Sigmoid colon (tissue), 7 donors: ENCODE results near the gene UVRAG. TPM values are rescaled to one million over a fixed set of nuclear protein-coding genes. Genes with fewer than 3 reads are reported as not detected.
A peak's percentile ranks its signal among the peaks of the same experiment; 100 is the strongest.
"Not testable (repeated sequence)": the region's sequence is repeated elsewhere in the genome, so short reads cannot be mapped to it uniquely, and the experiment has no call there.

Source experiments
- DNase-seq: peaks from one replicate; pipeline ENCODE4 v3.0.0-alpha.2; 2019
- H3K27ac ChIP-seq, 4 donors: fragments of 200-600 bp; sonication (generic); one replicate each; pipeline ENCODE4 v1.5.1; 2016 to 2019; ENCODE audit warnings: mild to moderate bottlenecking in 1 of 4
- H3K27me3 ChIP-seq, 3 donors: fragments of 200-600 bp; sonication (generic); one replicate each; pipeline ENCODE4 v1.5.1; 2019; ENCODE audit warnings: mild to moderate bottlenecking in 1 of 3
- H3K36me3 ChIP-seq, 4 donors: fragments of 200-600 bp; sonication (generic); one replicate each; pipeline ENCODE4 v1.5.1; 2016 to 2019
- H3K4me1 ChIP-seq, 4 donors: fragments of 200-600 bp; sonication (generic); one replicate each; pipeline ENCODE4 v1.5.1; 2017 to 2019
- H3K4me3 ChIP-seq, 4 donors: fragments of 200-600 bp; sonication (generic); one replicate each; pipeline ENCODE4 v1.5.1; 2017 to 2019; ENCODE audit warnings: mild to moderate bottlenecking in 2 of 4, moderate library complexity in 1 of 4
- H3K9me3 ChIP-seq, 4 donors: fragments of 200-600 bp in 3 of 4; sonication (generic) in 3 of 4; one replicate each; pipeline versions ENCODE4 v1.5.1 to v1.6.1; 2013 to 2019
- CTCF ChIP-seq, 4 experiments: fragments of 450-650 bp in 3 of 4; fragments of 200-600 bp in 1 of 4; IDR thresholded peaks; one replicate each; pipeline ENCODE4 v1.5.1; 2016 to 2019; ENCODE audit warnings: antibody characterized with exemption in 4 of 4, mild to moderate bottlenecking in 3 of 4, moderate library complexity in 2 of 4
- EP300 ChIP-seq, 4 donors: sonication (generic); formaldehyde crosslinking; IDR thresholded peaks; one replicate each; pipeline ENCODE4 v1.6.1; 2017; ENCODE audit warnings: antibody characterized with exemption in 4 of 4
- POLR2A ChIP-seq, 2 donors: fragments of 450-650 bp; IDR thresholded peaks; one replicate each; pipeline ENCODE4 v1.6.1; 2016; ENCODE audit warnings: antibody characterized with exemption in 2 of 2, mild to moderate bottlenecking in 2 of 2, moderate library complexity in 2 of 2
- POLR2AphosphoS5 ChIP-seq, 4 donors: sonication (generic); formaldehyde crosslinking; IDR thresholded peaks; one replicate each; pipeline ENCODE4 v1.6.1; 2017; ENCODE audit warnings: antibody characterized with exemption in 4 of 4
- WGBS, 2 donors: extraction: QIAGEN DNeasy Blood & Tissue Kit; methylation state at CpG; one replicate each; pipeline ENCODE4 v1.1.7; 2013; 5-methylcytosine and 5-hydroxymethylcytosine counted together
- intact Hi-C: fragments of 100-400 bp; cut with DNase I; formaldehyde crosslinking; loops from one replicate; pipeline ENCODE4 v1.15.1; 2023
- polyA plus RNA-seq, 3 donors: library from polyadenylated mRNA; stranded (reverse); fragments of 200-250 nt; gene quantifications; one replicate each; pipeline ENCODE4 v1.2.3, GENCODE V29; 2013
- total RNA-seq, 4 donors: library from RNA; depleted of rRNA; stranded (reverse); fragments of >200 nt; gene quantifications; one replicate each; pipeline ENCODE4 v1.1.0, GENCODE V29; 2016
- donor health status: healthy with polysubstance abuse.
- donor health status: Bipolar disorder and iron deficiency.
- donor health status: healthy.

The UVRAG gene
- total and polyA plus RNA-seq, 7 donors = 4.9 to 43.2 (median 29.3) TPM

- no peak overlapping the region for H3K27ac ChIP-seq
- no peak for TF ChIP-seq POLR2AphosphoS5 (IDR thresholded peaks at IDR 0.05)
- TF ChIP-seq CTCF (IDR thresholded peaks at IDR 0.05) = no peak
- no peak for TF ChIP-seq EP300 (IDR thresholded peaks at IDR 0.05)
- no peak for TF ChIP-seq POLR2A (IDR thresholded peaks at IDR 0.05)
- WGBS, 2 donors = 89 to 94% methylated on average over 1 of the region's 1 CpG
- no peaks in the 10 kb centered on the region for H3K27me3 ChIP-seq
- H3K9me3 ChIP-seq = no peaks in the 10 kb centered on the region
- no peak for DNase-seq
- H3K36me3 ChIP-seq = no peaks in the 10 kb centered on the region
- no peak overlapping the region for H3K4me3 ChIP-seq
- H3K4me1 ChIP-seq = peaks cover 0 to 5% (median 2%) of the 10 kb centered on the region in 4 donors
- intact Hi-C loops = no loop called here
Measured at GRCh38 chr11:75931124-75931523, 116.1 kb downstream of the UVRAG start.

- H3K4me3 ChIP-seq, intact Hi-C loops, H3K36me3 ChIP-seq, H3K27ac ChIP-seq, H3K27me3 ChIP-seq, DNase-seq, H3K9me3 ChIP-seq: not testable (repeated sequence)
- H3K4me1 ChIP-seq = peaks cover 0 to 11% (median 7%) of the 10 kb centered on the region in 4 donors
- 56 to 70% methylated on average over 1 of the region's 1 CpG for WGBS, 2 donors
Measured at GRCh38 chr11:75933736-75934135, 118.7 kb downstream of the UVRAG start.

GRCh38 chr11:75934851-75935250 is 119.8 kb downstream of the UVRAG start:
- Histone ChIP-seq H3K4me3 (no peak overlapping the region), H3K27ac (no peak overlapping the region), H3K27me3 (no peaks in the 10 kb centered on the region), H3K9me3 (no peaks in the 10 kb centered on the region), H3K4me1 (peaks cover 0 to 16% (median 9%) of the 10 kb centered on the region in 4 donors), H3K36me3 (no peaks in the 10 kb centered on the region)
- no peak for DNase-seq
- intact Hi-C loops = no loop called here
- TF ChIP-seq EP300 (IDR thresholded peaks at IDR 0.05) (no peak), CTCF (IDR thresholded peaks at IDR 0.05) (no peak), POLR2AphosphoS5 (IDR thresholded peaks at IDR 0.05) (no peak), POLR2A (IDR thresholded peaks at IDR 0.05) (no peak)

- Histone ChIP-seq H3K9me3 (no peaks in the 10 kb centered on the region), H3K4me3 (no peak overlapping the region), H3K27me3 (no peaks in the 10 kb centered on the region), H3K36me3 (no peaks in the 10 kb centered on the region), H3K27ac (peak overlapping the region in 2 of 4 donors; percentile 12 to 15), H3K4me1 (peaks cover 0 to 24% (median 11%) of the 10 kb centered on the region in 4 donors)
- intact Hi-C loops = no loop called here
- 87 to 88% methylated on average over 3 of the region's 3 CpGs for WGBS, 2 donors
- DNase-seq = no peak
- TF ChIP-seq EP300 (IDR thresholded peaks at IDR 0.05) (no peak), CTCF (IDR thresholded peaks at IDR 0.05) (no peak), POLR2A (IDR thresholded peaks at IDR 0.05) (no peak), POLR2AphosphoS5 (IDR thresholded peaks at IDR 0.05) (no peak)
Measured at GRCh38 chr11:75938543-75938942, 123.5 kb downstream of the UVRAG start.

- Histone ChIP-seq H3K9me3 (no peaks in the 10 kb centered on the region), H3K27ac (no peak overlapping the region), H3K4me3 (no peak overlapping the region), H3K36me3 (no peaks in the 10 kb centered on the region), H3K4me1 (peaks cover 0 to 24% (median 11%) of the 10 kb centered on the region in 4 donors), H3K27me3 (no peaks in the 10 kb centered on the region)
- intact Hi-C loops = no loop called here
- no peak for TF ChIP-seq POLR2A (IDR thresholded peaks at IDR 0.05)
- TF ChIP-seq POLR2AphosphoS5 (IDR thresholded peaks at IDR 0.05) = no peak
- no peak for TF ChIP-seq EP300 (IDR thresholded peaks at IDR 0.05)
- TF ChIP-seq CTCF (IDR thresholded peaks at IDR 0.05) = no peak
- no peak for DNase-seq
- 77 to 90% methylated on average over 1 of the region's 1 CpG for WGBS, 2 donors
Measured at GRCh38 chr11:75939516-75939915, 124.5 kb downstream of the UVRAG start.
